HepG2 (cell line): ENCODE results near the gene CHST3. TPM values are rescaled to one million over a fixed set of nuclear protein-coding genes. Genes with fewer than 3 reads are reported as not detected.

Experiments used
- GPN1 ChIP-seq: sonication (generic); formaldehyde crosslinking; IDR thresholded peaks from 2 replicates; pipeline ENCODE4 v1.5.1; 2020; ENCODE audit warnings: missing genetic modification reagents, borderline replicate concordance
- HOXA7 ChIP-seq: sonication (generic); formaldehyde crosslinking; IDR thresholded peaks from 2 replicates; pipeline ENCODE4 v1.8.1; 2022; ENCODE audit warnings: mild to moderate bottlenecking, missing genetic modification reagents, moderate library complexity
- IKZF1 ChIP-seq: fragments of 450-650 bp; IDR thresholded peaks from 2 replicates; pipeline ENCODE4 v1.7.1; 2016
- KDM2A ChIP-seq: sonication (generic); formaldehyde crosslinking; IDR thresholded peaks from 2 replicates; pipeline ENCODE4 v1.4.0; 2020; ENCODE audit warnings: low read depth, missing genetic modification reagents, borderline replicate concordance
- KDM6A ChIP-seq: IDR thresholded peaks from 2 replicates; pipeline ENCODE4 v1.6.1; 2016; ENCODE audit warnings: low read depth
- KLF13 ChIP-seq: sonication (generic); formaldehyde crosslinking; IDR thresholded peaks from 2 replicates; pipeline ENCODE4 v1.4.0; 2020; ENCODE audit warnings: mild to moderate bottlenecking, missing genetic modification reagents
- NFE2L1 ChIP-seq: sonication (generic); formaldehyde crosslinking; IDR thresholded peaks from 2 replicates; pipeline ENCODE4 v1.4.0; 2020; ENCODE audit warnings: missing genetic modification reagents, mild to moderate bottlenecking, borderline replicate concordance
- POGZ ChIP-seq: sonication (generic); formaldehyde crosslinking; IDR thresholded peaks from 2 replicates; pipeline ENCODE4 v1.4.0; 2020; ENCODE audit warnings: mild to moderate bottlenecking, missing genetic modification reagents
- PPARG ChIP-seq: conservative IDR thresholded peaks from 2 replicates; pipeline ENCODE4 v1.6.1; 2016; ENCODE audit warnings: missing biosample characterization, missing genetic modification reagents
- SMARCE1 ChIP-seq: fragments of 450-650 bp; IDR thresholded peaks from 2 replicates; pipeline ENCODE4 v1.6.1; 2017; ENCODE audit warnings: borderline replicate concordance
- ZBTB42 ChIP-seq: sonication (generic); formaldehyde crosslinking; IDR thresholded peaks from 2 replicates; pipeline ENCODE4 v1.5.0; 2020; ENCODE audit warnings: mild to moderate bottlenecking, missing genetic modification reagents
- ZC3H4 ChIP-seq: sonication (generic); formaldehyde crosslinking; IDR thresholded peaks from 2 replicates; pipeline ENCODE4 v1.4.0; 2020; ENCODE audit warnings: missing genetic modification reagents, borderline replicate concordance
- ZNF225 ChIP-seq: sonication (generic); formaldehyde crosslinking; IDR thresholded peaks from 2 replicates; pipeline ENCODE4 v1.4.0; 2020; ENCODE audit warnings: mild to moderate bottlenecking, missing genetic modification reagents
- ZNF234 ChIP-seq: sonication (generic); formaldehyde crosslinking; conservative IDR thresholded peaks from 2 replicates; pipeline ENCODE4 v1.5.1; 2020; ENCODE audit warnings: mild to moderate bottlenecking, missing genetic modification reagents
- ZNF552 ChIP-seq: sonication (generic); formaldehyde crosslinking; IDR thresholded peaks from 2 replicates; pipeline ENCODE4 v1.9.0; 2022; ENCODE audit warnings: missing genetic modification reagents, mild to moderate bottlenecking, borderline replicate concordance
- ZNF775 ChIP-seq: sonication (generic); formaldehyde crosslinking; IDR thresholded peaks from 2 replicates; pipeline ENCODE4 v1.4.0; 2020; ENCODE audit warnings: missing genetic modification reagents, mild to moderate bottlenecking, moderate library complexity, borderline replicate concordance
- polyA plus RNA-seq, 8 experiments: library from polyadenylated mRNA; depleted of rRNA in 3 of 8; stranded (reverse) in 7 of 8; unstranded in 1 of 8; fragments of >200 nt; fragmentation: Illumina TruSeq in 4 of 8; extraction: Trizol in 4 of 8; gene quantifications; 2 replicates each; pipeline versions ENCODE4 v1.2.1 to v1.2.3, GENCODE V29; 2011 to 2016; ENCODE audit warnings: low read depth in 4 of 8, missing spikeins in 1 of 8, mixed read lengths in 1 of 8; ENCODE audit not compliant: insufficient read depth in 1 of 8
- total RNA-seq, 5 experiments: library from RNA; depleted of rRNA; stranded (reverse); fragments of >200 nt; fragmentation: Illumina TruSeq; extraction: Trizol; gene quantifications; 2 replicates each; pipeline ENCODE4 v1.2.3, GENCODE V29; 2016; ENCODE audit warnings: low read depth in 1 of 5
- TF ChIP-seq, protein P1 (sequence below): sonication (generic); formaldehyde crosslinking; IDR thresholded peaks from 2 replicates; pipeline ENCODE4 v1.5.0; 2020; ENCODE audit warnings: mild to moderate bottlenecking, missing genetic modification reagents, borderline replicate concordance
- TF ChIP-seq, protein P2 (sequence below): sonication (generic); formaldehyde crosslinking; conservative IDR thresholded peaks from 2 replicates; pipeline ENCODE4 v1.8.0; 2022; ENCODE audit warnings: low read depth, missing genetic modification reagents
- TF ChIP-seq, protein P3 (sequence below): sonication (generic); formaldehyde crosslinking; IDR thresholded peaks from 2 replicates; pipeline ENCODE4 v1.5.0; 2020; ENCODE audit warnings: mild to moderate bottlenecking, missing genetic modification reagents, borderline replicate concordance
- TF ChIP-seq, protein P4 (sequence below): sonication (generic); formaldehyde crosslinking; IDR thresholded peaks from 2 replicates; pipeline ENCODE4 v1.4.0; 2020; ENCODE audit warnings: missing genetic modification reagents

CHST3 gene
- total and polyA plus RNA-seq, 2 of the 13 experiments (the other 11 are each of a cell fraction or from before 2014, with no cell fraction given) = 7.2 to 18.7 TPM

DNA sequence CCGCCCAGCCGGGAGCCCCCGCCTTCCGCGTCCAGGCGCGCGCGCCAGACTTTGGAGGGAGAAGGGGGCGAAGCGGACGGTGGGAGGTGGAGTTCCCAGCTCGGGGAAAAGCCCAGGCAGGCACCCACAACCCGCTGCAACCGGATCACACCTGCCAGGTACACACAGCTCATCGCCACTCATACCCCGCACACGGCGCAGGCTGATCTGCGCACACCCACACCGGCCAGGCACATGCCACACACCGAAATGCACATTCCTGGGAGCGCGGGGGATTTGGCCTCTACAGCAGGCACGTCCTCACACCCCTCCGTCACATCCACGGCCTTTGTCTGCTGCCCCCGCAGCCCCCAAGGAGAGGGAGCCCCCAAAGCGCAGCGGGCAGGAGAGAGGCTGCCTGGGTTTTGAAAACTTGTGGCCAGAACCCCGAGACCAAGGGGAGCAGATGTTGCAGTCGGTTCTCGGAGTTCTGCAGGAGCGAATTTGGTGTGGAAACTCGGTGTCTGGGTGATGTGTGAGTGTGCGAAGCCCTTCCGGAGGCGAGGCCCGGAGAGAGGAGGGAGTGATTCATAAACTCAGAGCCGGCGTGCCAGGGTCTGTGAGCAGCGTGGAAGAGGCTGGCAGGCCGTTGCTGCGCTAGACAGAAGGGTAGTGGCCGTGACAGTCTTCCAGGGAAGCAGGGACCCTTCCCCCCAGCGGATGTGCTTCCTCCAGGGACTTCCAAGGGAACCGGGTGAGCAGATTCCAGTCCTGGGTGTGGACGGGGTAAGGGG, 734 bp downstream of the CHST3 start (continued):
- TF ChIP-seq IKZF1 = no peak
- no peak for TF ChIP-seq PPARG (CRISPR knock-in tag)
- TF ChIP-seq ZNF225 (CRISPR knock-in tag) = peak; percentile 18; the same call in 1 of the 2 replicates
- TF ChIP-seq, protein P1, sequence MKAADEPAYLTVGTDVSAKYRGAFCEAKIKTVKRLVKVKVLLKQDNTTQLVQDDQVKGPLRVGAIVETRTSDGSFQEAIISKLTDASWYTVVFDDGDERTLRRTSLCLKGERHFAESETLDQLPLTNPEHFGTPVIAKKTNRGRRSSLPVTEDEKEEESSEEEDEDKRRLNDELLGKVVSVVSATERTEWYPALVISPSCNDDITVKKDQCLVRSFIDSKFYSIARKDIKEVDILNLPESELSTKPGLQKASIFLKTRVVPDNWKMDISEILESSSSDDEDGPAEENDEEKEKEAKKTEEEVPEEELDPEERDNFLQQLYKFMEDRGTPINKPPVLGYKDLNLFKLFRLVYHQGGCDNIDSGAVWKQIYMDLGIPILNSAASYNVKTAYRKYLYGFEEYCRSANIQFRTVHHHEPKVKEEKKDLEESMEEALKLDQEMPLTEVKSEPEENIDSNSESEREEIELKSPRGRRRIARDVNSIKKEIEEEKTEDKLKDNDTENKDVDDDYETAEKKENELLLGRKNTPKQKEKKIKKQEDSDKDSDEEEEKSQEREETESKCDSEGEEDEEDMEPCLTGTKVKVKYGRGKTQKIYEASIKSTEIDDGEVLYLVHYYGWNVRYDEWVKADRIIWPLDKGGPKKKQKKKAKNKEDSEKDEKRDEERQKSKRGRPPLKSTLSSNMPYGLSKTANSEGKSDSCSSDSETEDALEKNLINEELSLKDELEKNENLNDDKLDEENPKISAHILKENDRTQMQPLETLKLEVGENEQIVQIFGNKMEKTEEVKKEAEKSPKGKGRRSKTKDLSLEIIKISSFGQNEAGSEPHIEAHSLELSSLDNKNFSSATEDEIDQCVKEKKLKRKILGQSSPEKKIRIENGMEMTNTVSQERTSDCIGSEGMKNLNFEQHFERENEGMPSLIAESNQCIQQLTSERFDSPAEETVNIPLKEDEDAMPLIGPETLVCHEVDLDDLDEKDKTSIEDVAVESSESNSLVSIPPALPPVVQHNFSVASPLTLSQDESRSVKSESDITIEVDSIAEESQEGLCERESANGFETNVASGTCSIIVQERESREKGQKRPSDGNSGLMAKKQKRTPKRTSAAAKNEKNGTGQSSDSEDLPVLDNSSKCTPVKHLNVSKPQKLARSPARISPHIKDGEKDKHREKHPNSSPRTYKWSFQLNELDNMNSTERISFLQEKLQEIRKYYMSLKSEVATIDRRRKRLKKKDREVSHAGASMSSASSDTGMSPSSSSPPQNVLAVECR (CRISPR knock-in tag) = peak; percentile 49; the same call in 1 of the 2 replicates
- TF ChIP-seq, protein P2, sequence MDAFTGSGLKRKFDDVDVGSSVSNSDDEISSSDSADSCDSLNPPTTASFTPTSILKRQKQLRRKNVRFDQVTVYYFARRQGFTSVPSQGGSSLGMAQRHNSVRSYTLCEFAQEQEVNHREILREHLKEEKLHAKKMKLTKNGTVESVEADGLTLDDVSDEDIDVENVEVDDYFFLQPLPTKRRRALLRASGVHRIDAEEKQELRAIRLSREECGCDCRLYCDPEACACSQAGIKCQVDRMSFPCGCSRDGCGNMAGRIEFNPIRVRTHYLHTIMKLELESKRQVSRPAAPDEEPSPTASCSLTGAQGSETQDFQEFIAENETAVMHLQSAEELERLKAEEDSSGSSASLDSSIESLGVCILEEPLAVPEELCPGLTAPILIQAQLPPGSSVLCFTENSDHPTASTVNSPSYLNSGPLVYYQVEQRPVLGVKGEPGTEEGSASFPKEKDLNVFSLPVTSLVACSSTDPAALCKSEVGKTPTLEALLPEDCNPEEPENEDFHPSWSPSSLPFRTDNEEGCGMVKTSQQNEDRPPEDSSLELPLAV = no peak
- TF ChIP-seq SMARCE1 = no peak
- 0 out of 2 replicates have a peak, but pooled peaks have one; percentile 46 for TF ChIP-seq ZNF234 (CRISPR knock-in tag)
- 0 out of 2 replicates have a peak, but pooled peaks have one; percentile 76 for TF ChIP-seq NFE2L1 (CRISPR knock-in tag)
- TF ChIP-seq KDM6A (CRISPR knock-in tag) = no peak
- TF ChIP-seq KDM2A (CRISPR knock-in tag) = no peak
- TF ChIP-seq GPN1 (CRISPR knock-in tag) = no peak
- no peak for TF ChIP-seq ZNF775 (CRISPR knock-in tag)
- TF ChIP-seq ZBTB42 (CRISPR knock-in tag) = no peak; the same call in 1 of the 2 replicates
- TF ChIP-seq HOXA7 (CRISPR knock-in tag) = no peak
- no peak for TF ChIP-seq POGZ (CRISPR knock-in tag)
- no peak for TF ChIP-seq ZC3H4 (CRISPR knock-in tag)
- TF ChIP-seq ZNF552 (CRISPR knock-in tag) = no peak
- TF ChIP-seq, protein P3, sequence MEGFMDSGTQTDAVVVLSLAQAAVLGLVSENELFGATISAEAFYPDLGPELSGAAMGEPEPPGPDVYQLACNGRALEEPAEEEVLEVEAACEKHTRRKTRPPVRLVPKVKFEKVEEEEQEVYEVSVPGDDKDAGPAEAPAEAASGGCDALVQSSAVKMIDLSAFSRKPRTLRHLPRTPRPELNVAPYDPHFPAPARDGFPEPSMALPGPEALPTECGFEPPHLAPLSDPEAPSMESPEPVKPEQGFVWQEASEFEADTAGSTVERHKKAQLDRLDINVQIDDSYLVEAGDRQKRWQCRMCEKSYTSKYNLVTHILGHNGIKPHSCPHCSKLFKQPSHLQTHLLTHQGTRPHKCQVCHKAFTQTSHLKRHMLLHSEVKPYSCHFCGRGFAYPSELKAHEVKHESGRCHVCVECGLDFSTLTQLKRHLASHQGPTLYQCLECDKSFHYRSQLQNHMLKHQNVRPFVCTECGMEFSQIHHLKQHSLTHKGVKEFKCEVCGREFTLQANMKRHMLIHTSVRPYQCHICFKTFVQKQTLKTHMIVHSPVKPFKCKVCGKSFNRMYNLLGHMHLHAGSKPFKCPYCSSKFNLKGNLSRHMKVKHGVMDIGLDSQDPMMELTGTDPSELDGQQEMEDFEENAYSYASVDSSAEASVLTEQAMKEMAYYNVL (CRISPR knock-in tag) = no peak
- no peak for TF ChIP-seq KLF13 (CRISPR knock-in tag)
- TF ChIP-seq, protein P4, sequence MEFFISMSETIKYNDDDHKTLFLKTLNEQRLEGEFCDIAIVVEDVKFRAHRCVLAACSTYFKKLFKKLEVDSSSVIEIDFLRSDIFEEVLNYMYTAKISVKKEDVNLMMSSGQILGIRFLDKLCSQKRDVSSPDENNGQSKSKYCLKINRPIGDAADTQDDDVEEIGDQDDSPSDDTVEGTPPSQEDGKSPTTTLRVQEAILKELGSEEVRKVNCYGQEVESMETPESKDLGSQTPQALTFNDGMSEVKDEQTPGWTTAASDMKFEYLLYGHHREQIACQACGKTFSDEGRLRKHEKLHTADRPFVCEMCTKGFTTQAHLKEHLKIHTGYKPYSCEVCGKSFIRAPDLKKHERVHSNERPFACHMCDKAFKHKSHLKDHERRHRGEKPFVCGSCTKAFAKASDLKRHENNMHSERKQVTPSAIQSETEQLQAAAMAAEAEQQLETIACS (CRISPR knock-in tag) = no peak
